ENCODE data around the gene MFSD2B.

- TF ChIP-seq CTCF (IDR thresholded peaks at IDR 0.05; ENCODE audit: poor library complexity) (no peak), EZH2 (IDR thresholded peaks at IDR 0.05; ENCODE audit: borderline replicate concordance) (no peak), EZH2phosphoT487 (IDR thresholded peaks at IDR 0.05; ENCODE audit: low read depth, severe bottlenecking, unreplicated experiment) (no peak)
These were observed 63.9 kb downstream of the MFSD2B start for GRCh38 chr2:24073816-24074215.
